Subcutaneous abdominal adipose tissue (tissue), 5 donors: ENCODE measurements around the gene LY6G5B.
A peak's percentile ranks its signal among the peaks of the same experiment; 100 is the strongest.

Experiments used
- H3K27ac ChIP-seq: one replicate; pipeline ENCODE4 v1.7.0; 2013; ENCODE audit warnings: low read depth, mild to moderate bottlenecking, inconsistent platforms, low read length, moderate library complexity
- H3K27me3 ChIP-seq, 5 donors: one replicate each; pipeline ENCODE4 v1.7.0; 2013; ENCODE audit warnings: low read length in 5 of 5, inconsistent platforms in 1 of 5; ENCODE audit not compliant: control insufficient read depth in 5 of 5, insufficient read depth in 4 of 5
- H3K36me3 ChIP-seq, 5 donors: one replicate each; pipeline ENCODE4 v1.7.0; 2013; ENCODE audit warnings: low read length in 5 of 5; ENCODE audit not compliant: control insufficient read depth in 5 of 5, insufficient read depth in 5 of 5
- H3K4me1 ChIP-seq, 5 donors: one replicate each; pipeline ENCODE4 v1.7.0; 2013; ENCODE audit warnings: low read length in 5 of 5, mild to moderate bottlenecking in 3 of 5, moderate library complexity in 1 of 5; ENCODE audit not compliant: control insufficient read depth in 5 of 5, insufficient read depth in 5 of 5
- H3K4me3 ChIP-seq, 5 donors: one replicate each; pipeline ENCODE4 v1.7.0; 2013; ENCODE audit warnings: low read length in 5 of 5, low read depth in 1 of 5
- H3K9ac ChIP-seq, 5 donors: one replicate each; pipeline ENCODE4 v1.7.0; 2013; ENCODE audit warnings: low read length in 5 of 5, mild to moderate bottlenecking in 4 of 5, moderate library complexity in 3 of 5
- H3K9me3 ChIP-seq, 5 donors: one replicate each; pipeline ENCODE4 v1.7.0; 2013; ENCODE audit warnings: low read length in 5 of 5; ENCODE audit not compliant: control insufficient read depth in 5 of 5
- donor health status: healthy.
- donor health status: healthy.
- donor health status: healthy.
- donor health status: healthy.
- donor health status: healthy.

Gene LY6G5B

DNA sequence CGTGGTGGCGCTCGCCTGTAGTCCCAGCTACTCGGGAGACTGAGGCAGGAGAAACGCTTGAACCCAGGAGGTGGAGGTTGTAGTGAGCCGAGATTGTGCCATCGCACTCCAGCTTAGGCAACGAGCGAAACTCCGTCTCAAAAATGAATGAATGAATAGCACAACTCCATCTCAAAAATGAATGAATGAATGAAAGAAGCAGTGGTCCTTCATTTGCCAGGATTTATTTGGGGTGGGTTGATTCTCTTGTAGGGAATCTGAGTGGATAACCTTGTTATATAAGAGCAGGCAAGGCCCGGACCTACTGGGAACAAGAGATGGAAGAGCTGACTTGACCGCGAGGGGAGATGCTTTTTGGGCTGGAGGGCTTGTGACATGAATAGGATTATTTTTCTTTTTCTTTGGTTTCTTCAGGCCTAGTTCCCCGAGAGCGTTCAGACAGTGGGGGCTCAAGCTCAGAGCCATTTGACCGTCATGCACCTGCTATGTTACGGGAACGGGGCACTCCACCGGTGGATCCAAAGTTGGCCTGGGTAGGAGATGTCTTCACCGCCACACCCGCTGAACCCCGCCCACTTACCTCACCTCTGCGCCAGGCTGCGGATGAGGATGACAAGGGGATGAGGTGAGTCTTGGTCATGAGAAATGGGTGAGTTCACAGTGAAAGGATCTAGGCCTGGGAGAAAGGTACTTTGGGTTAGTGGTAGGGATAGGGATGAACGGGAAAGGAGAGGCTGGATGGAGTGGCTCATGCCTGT is 39.4 kb upstream of the LY6G5B start:
- Histone ChIP-seq H3K9ac (no peak overlapping the region), H3K9me3 (no peaks in the 10 kb centered on the region), H3K27me3 (no peaks in the 10 kb centered on the region), H3K36me3 (peaks cover 11 to 100% (median 100%) of the 10 kb centered on the region in 5 donors), H3K4me3 (no peak overlapping the region), H3K27ac (no peak overlapping the region), H3K4me1 (peaks cover 1 to 27% (median 12%) of the 10 kb centered on the region in 5 donors)

DNA sequence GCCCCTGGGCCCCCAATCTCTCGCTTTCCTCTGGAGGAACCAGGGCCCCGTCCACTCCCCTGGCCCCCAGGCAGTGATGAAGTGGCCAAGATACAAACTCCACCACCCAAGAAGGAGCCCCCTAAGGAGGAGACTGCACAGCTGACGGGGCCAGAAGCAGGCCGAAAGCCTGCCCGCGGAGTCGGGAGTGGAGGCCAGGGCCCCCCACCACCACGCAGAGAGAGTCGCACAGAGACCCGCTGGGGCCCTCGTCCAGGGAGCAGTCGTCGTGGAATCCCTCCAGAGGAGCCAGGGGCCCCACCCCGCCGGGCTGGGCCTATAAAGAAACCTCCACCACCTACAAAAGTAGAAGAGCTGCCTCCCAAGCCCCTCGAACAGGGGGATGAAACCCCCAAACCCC is 38.6 kb upstream of the LY6G5B start:
- Histone ChIP-seq H3K36me3 (peaks cover 11 to 100% (median 100%) of the 10 kb centered on the region in 5 donors), H3K9ac (no peak overlapping the region), H3K9me3 (no peaks in the 10 kb centered on the region), H3K4me3 (no peak overlapping the region), H3K27ac (no peak overlapping the region), H3K27me3 (no peaks in the 10 kb centered on the region), H3K4me1 (peaks cover 1 to 29% (median 13%) of the 10 kb centered on the region in 5 donors)

DNA sequence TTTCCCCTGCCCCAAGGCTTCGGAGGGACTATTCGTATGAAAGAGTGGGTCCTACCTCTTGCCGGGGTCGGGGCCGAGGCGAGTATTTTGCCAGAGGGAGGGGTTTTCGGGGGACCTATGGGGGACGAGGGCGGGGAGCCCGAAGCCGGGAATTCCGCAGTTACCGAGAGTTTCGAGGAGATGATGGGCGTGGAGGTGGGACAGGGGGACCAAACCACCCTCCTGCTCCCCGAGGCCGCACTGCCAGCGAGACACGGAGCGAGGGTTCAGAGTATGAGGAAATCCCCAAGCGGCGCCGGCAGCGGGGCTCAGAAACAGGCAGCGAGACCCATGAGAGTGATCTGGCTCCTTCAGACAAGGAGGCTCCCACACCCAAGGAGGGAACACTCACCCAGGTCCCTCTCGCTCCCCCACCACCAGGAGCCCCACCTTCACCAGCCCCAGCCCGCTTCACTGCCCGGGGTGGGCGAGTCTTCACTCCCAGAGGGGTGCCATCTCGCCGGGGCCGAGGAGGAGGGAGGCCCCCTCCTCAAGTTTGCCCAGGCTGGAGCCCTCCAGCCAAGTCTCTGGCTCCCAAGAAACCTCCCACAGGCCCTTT is 38.0 kb upstream of the LY6G5B start:
- Histone ChIP-seq H3K9ac (no peak overlapping the region), H3K4me1 (peaks cover 1 to 29% (median 13%) of the 10 kb centered on the region in 5 donors), H3K36me3 (peaks cover 11 to 100% (median 100%) of the 10 kb centered on the region in 5 donors), H3K27ac (no peak overlapping the region), H3K4me3 (no peak overlapping the region), H3K9me3 (no peaks in the 10 kb centered on the region), H3K27me3 (no peaks in the 10 kb centered on the region)

DNA sequence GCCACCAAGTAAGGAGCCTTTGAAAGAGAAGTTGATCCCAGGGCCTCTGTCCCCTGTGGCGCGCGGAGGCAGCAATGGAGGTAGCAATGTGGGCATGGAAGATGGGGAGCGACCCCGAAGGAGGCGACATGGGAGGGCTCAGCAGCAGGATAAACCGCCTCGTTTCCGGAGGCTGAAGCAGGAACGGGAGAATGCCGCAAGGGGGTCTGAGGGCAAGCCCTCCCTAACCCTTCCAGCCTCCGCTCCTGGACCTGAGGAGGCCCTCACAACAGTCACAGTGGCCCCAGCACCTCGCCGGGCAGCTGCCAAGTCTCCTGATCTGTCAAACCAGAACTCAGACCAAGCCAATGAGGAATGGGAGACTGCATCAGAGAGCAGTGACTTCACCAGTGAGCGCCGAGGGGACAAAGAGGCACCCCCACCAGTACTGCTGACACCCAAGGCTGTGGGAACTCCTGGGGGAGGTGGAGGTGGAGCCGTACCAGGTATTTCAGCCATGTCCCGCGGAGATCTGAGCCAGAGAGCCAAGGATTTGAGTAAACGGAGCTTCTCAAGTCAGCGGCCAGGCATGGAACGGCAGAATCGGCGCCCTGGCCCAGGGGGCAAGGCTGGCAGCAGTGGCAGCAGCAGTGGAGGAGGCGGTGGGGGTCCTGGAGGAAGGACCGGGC is 37.4 kb upstream of the LY6G5B start:
- Histone ChIP-seq H3K36me3 (peaks cover 8 to 100% (median 99%) of the 10 kb centered on the region in 5 donors), H3K27me3 (no peaks in the 10 kb centered on the region), H3K9ac (no peak overlapping the region), H3K4me3 (no peak overlapping the region), H3K27ac (no peak overlapping the region), H3K4me1 (peaks cover 1 to 29% (median 13%) of the 10 kb centered on the region in 5 donors), H3K9me3 (no peaks in the 10 kb centered on the region)

DNA sequence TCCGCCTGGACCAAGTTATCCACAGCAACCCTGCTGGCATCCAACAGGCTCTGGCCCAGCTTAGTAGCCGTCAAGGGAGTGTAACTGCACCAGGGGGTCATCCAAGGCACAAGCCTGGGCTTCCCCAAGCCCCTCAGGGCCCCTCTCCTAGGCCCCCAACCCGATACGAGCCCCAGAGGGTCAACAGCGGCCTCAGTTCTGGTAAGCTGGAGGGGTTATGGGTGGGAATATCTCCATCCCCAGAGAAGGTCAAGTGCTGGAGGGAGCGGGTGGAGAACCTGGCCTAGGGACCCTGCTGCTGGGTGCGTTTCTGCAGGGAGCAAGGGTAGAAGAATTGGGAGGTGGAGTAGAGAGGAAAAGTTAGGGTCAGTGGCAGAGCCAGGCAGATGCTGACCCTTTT is 36.3 kb upstream of the LY6G5B start:
- H3K27ac ChIP-seq, result no peak overlapping the region
- H3K36me3 ChIP-seq, result peaks cover 10 to 98% (median 96%) of the 10 kb centered on the region in 5 donors
- H3K4me3 ChIP-seq, result no peak overlapping the region
- peaks cover 1 to 29% (median 13%) of the 10 kb centered on the region in 5 donors for H3K4me1 ChIP-seq
- no peak overlapping the region for H3K9ac ChIP-seq
- no peaks in the 10 kb centered on the region for H3K9me3 ChIP-seq
- H3K27me3 ChIP-seq, result no peaks in the 10 kb centered on the region

DNA sequence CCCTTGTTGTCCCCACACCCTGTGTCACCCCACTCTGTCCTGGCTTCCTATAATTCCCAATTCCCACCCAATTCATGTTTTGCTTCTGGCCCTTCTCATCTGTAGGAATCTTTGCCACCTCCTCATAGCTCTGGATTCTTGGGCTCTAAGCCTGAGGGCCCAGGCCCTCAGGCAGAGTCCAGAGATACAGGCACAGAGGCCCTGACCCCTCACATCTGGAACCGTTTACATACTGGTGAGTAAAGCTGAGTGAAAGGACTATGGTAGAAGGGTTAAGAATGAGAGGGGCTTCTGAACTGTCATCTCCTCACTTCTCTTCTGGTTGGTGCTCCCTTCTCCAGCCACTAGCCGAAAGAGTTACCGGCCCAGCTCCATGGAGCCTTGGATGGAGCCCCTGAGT is 35.6 kb upstream of the LY6G5B start:
- H3K27me3 ChIP-seq, result no peaks in the 10 kb centered on the region
- no peak overlapping the region for H3K4me3 ChIP-seq
- H3K4me1 ChIP-seq, result peaks cover 1 to 29% (median 13%) of the 10 kb centered on the region in 5 donors
- H3K36me3 ChIP-seq, result peaks cover 7 to 97% (median 95%) of the 10 kb centered on the region in 5 donors
- H3K9me3 ChIP-seq, result no peaks in the 10 kb centered on the region
- peak overlapping the region in 1 of 5 donors; percentile 44 for H3K9ac ChIP-seq
- no peak overlapping the region for H3K27ac ChIP-seq

DNA sequence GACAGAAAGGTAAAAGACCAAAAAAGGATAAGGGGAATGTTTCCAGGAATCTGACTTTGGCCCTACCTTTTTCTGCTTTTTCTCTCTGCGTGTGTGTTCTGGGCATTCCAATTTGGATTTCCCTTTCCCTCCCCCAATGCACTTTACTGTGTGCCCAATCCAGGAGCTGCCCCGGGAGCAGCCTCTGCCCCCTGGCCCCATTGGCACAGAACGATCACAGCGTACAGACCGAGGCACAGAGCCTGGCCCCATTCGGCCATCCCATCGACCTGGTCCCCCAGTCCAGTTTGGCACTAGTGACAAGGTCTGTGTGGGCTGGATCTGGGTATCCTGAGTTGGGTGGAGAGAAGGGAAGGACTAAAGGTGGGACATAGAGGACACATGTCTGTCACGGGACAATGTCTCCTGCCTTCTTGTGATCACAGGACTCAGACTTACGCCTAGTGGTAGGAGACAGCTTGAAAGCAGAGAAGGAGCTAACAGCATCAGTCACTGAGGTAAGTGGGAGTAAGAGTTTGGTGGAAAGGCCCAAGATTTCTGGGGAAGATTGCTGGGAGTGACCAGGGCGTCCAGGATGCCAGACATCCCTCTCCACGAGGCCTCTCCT is 34.7 kb upstream of the LY6G5B start:
- no peak overlapping the region for H3K27ac ChIP-seq
- no peak overlapping the region for H3K4me3 ChIP-seq
- H3K36me3 ChIP-seq, result peaks cover 9 to 97% (median 94%) of the 10 kb centered on the region in 5 donors
- no peaks in the 10 kb centered on the region for H3K9me3 ChIP-seq
- H3K9ac ChIP-seq, result no peak overlapping the region
- no peaks in the 10 kb centered on the region for H3K27me3 ChIP-seq
- H3K4me1 ChIP-seq, result peaks cover 1 to 29% (median 13%) of the 10 kb centered on the region in 5 donors

DNA sequence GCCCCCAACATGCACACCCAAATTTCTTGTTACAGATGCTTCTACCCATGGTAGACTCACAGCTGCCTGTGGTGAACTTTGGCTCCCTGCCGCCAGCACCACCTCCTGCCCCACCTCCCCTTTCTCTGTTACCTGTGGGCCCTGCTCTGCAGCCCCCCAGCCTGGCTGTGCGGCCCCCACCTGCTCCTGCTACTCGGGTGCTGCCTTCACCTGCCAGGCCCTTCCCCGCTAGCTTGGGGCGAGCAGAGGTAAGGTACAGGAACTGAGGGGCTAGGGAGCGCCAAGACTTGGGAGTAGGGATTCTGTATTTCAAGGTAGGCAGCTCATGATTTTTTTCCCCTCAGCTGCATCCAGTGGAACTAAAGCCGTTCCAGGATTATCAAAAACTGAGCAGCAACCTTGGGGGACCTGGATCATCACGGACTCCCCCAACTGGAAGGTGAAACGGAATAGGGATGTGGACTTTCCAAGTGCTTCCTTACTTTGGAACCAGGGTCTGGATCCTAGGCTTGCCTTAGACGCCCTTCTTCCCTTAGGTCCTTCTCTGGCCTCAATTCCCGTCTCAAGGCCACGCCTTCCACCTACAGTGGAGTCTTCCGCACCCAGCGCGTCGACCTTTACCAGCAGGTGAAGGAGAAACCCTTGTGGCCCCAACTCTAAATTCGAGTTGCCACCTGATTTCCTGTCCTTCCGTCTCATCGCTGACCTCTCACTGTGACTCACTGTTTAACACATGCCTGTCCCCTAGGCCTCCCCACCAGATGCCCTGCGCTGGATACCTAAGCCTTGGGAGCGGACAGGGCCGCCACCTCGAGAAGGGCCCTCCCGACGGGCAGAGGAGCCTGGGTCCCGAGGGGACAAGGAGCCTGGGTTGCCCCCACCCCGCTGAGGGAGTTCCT is 32.8 kb upstream of the LY6G5B start:
- Histone ChIP-seq H3K27me3 (no peaks in the 10 kb centered on the region), H3K9me3 (no peaks in the 10 kb centered on the region), H3K27ac (no peak overlapping the region), H3K4me1 (peaks cover 1 to 29% (median 13%) of the 10 kb centered on the region in 5 donors), H3K4me3 (no peak overlapping the region), H3K9ac (no peak overlapping the region), H3K36me3 (peaks cover 9 to 97% (median 94%) of the 10 kb centered on the region in 5 donors)

DNA sequence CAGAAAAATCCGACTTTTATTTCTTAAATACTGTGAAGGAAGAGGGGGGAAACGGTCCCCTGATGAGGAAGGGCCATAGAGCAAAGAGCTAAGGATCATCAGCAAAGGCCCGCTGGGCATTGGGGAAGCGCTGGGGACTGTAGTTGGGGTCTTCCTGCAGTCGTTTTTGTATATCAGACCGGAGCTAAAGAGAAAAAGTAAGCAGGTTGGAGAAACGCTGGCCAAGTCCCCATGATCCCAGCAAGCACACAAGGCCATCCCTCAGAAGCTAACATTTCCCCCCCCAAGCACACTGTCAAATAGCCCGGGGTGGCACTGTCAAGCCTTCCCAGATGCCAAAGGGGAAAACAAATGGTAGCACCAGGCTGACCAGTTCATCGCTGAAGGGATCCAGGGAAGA is 30.7 kb upstream of the LY6G5B start:
- Histone ChIP-seq H3K4me1 (peaks cover 1 to 15% (median 12%) of the 10 kb centered on the region in 5 donors), H3K9ac (no peak overlapping the region), H3K27ac (no peak overlapping the region), H3K9me3 (no peaks in the 10 kb centered on the region), H3K27me3 (no peaks in the 10 kb centered on the region), H3K4me3 (no peak overlapping the region), H3K36me3 (peaks cover 12 to 95% (median 92%) of the 10 kb centered on the region in 5 donors)
